ENCODE data around the gene P2RX6.

P2RX6 gene

GRCh38 chr22:20994902-20995241, 20.1 kb upstream of the P2RX6 start:
- no peak for TF ChIP-seq CTCF (IDR thresholded peaks at IDR 0.05)

- TF ChIP-seq CTCF (IDR thresholded peaks at IDR 0.05) = no peak
These were observed 19.5 kb upstream of the P2RX6 start for GRCh38 chr22:20995329-20996030.

- no peak for TF ChIP-seq CTCF (IDR thresholded peaks at IDR 0.05)
These were observed 18.9 kb upstream of the P2RX6 start for GRCh38 chr22:20996031-20996410.

- TF ChIP-seq CTCF (IDR thresholded peaks at IDR 0.05) = no peak
These were observed 18.1 kb upstream of the P2RX6 start for GRCh38 chr22:20996598-20997535.

GRCh38 chr22:20997536-20998257, 17.3 kb upstream of the P2RX6 start:
- TF ChIP-seq CTCF (IDR thresholded peaks at IDR 0.05) = no peak

GRCh38 chr22:20998411-20999336, 16.3 kb upstream of the P2RX6 start:
- TF ChIP-seq CTCF (IDR thresholded peaks at IDR 0.05) = no peak

Data from LNCAP (cell line).